ENCODE measurements around the gene SCFD1.
"Not testable (repeated sequence)": the region's sequence is repeated elsewhere in the genome, so short reads cannot be mapped to it uniquely, and the experiment has no call there.

Gene SCFD1

GRCh38 chr14:30625533-30625932 lies 3.4 kb downstream of the SCFD1 start:
- TF ChIP-seq CTCF (IDR thresholded peaks at IDR 0.05; ENCODE audit: low read depth, low read length): no peak
- no peak overlapping the region for H3K4me3 ChIP-seq (ENCODE audit: low read depth, low read length)
- no peak for DNase-seq (ENCODE audit: low read depth, low spot score)
- in situ Hi-C loops (cut with HindIII; ENCODE audit: low sequenced_read_pairs): no loop called here

GRCh38 chr14:30629432-30629831 lies 7.3 kb downstream of the SCFD1 start:
- H3K4me3 ChIP-seq (ENCODE audit: low read depth, low read length); in situ Hi-C loops (cut with HindIII; ENCODE audit: low sequenced_read_pairs): not testable (repeated sequence)
- peak; percentile 20 for DNase-seq (ENCODE audit: low read depth, low spot score)

DNA sequence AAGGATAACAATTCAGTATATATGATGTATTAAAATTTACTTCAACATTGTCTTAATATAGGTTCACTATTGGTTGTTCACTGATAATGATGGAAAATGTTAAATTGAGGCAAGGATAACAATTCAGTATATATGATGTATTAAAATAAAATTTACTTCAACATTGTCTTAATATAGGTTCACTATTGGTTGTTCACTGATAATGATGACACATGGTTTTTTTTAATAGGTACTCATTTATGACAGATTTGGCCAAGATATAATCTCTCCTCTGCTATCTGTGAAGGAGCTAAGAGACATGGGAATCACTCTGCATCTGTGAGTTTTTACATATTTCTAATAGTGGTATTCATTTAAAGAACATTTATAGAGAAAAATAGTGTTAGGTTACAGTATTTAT lies 8.1 kb downstream of the SCFD1 start:
- in situ Hi-C loops (cut with HindIII; ENCODE audit: low sequenced_read_pairs): no loop called here
- H3K4me3 ChIP-seq (ENCODE audit: low read depth, low read length): no peak overlapping the region
- TF ChIP-seq CTCF (IDR thresholded peaks at IDR 0.05; ENCODE audit: low read depth, low read length): no peak
- DNase-seq (ENCODE audit: low read depth, low spot score): no peak

- no peak for DNase-seq (ENCODE audit: low read depth, low spot score)
- TF ChIP-seq CTCF (IDR thresholded peaks at IDR 0.05; ENCODE audit: low read depth, low read length): no peak
- in situ Hi-C loops (cut with HindIII; ENCODE audit: low sequenced_read_pairs): no loop called here
- no peak overlapping the region for H3K4me3 ChIP-seq (ENCODE audit: low read depth, low read length)
Observed at GRCh38 chr14:30632730-30633129, 10.6 kb downstream of the SCFD1 start.

DNA sequence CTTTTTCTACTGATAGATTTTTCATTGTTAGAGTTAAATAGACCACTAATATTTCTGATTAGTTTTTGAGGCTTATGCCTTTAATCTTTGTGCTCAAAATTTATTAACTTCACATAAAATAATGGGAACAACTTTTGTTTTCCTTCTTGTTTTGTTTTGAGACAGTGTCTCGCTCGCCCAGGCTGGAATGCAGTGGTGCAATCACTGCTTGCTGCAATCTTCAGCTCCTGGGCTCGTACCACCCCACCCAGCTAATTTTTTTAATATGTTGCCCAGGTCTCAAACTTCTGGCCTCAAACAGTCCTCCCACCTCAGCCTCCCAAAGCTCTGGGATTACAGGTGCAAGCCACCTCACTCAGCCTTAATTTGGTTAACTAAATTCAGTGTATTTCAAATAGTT lies 16.8 kb downstream of the SCFD1 start:
- no peak overlapping the region for H3K4me3 ChIP-seq (ENCODE audit: low read depth, low read length)
- DNase-seq (ENCODE audit: low read depth, low spot score): no peak
- TF ChIP-seq CTCF (IDR thresholded peaks at IDR 0.05; ENCODE audit: low read depth, low read length): no peak
- in situ Hi-C loops (cut with HindIII; ENCODE audit: low sequenced_read_pairs): no loop called here

DNA sequence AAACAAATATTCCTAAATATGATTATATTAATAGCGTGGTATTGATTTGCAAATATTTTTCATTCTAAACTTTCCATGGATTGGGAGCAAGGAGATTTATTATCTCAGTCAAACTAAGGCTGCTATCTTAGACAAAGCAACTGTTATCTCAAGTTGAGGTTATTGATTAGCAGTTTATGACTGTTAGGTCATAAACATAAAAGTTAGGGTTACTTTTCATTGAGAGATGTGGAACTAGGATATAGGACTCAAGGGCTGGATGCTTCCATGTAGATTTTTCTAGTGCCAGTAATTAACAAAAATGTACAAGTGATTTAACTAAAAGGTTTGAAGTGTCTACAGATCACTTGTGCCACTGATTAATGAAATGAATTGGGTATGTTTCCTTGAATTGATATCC lies 19.1 kb downstream of the SCFD1 start:
- in situ Hi-C loops (cut with HindIII; ENCODE audit: low sequenced_read_pairs): no loop called here
- no peak for TF ChIP-seq CTCF (IDR thresholded peaks at IDR 0.05; ENCODE audit: low read depth, low read length)
- DNase-seq (ENCODE audit: low read depth, low spot score): no peak
- no peak overlapping the region for H3K4me3 ChIP-seq (ENCODE audit: low read depth, low read length)

- in situ Hi-C loops (cut with HindIII; ENCODE audit: low sequenced_read_pairs); H3K4me3 ChIP-seq (ENCODE audit: low read depth, low read length); DNase-seq (ENCODE audit: low read depth, low spot score): not testable (repeated sequence)
Observed at GRCh38 chr14:30644462-30644861, 22.3 kb downstream of the SCFD1 start.

- no peak for TF ChIP-seq CTCF (IDR thresholded peaks at IDR 0.05; ENCODE audit: low read depth, low read length)
- DNase-seq (ENCODE audit: low read depth, low spot score): no peak
- no peak overlapping the region for H3K4me3 ChIP-seq (ENCODE audit: low read depth, low read length)
- in situ Hi-C loops (cut with HindIII; ENCODE audit: low sequenced_read_pairs): no loop called here
Observed at GRCh38 chr14:30645600-30645999, 23.5 kb downstream of the SCFD1 start.

Measured in astrocyte of the spinal cord (primary cell).